Activated T-cell treated with anti-CD3 and anti-CD28 coated beads, Interleukin-2, amount 50 U/mL, for 48 hours (primary cell): ENCODE results near the gene TAGAP.

Experiments used
- DNase-seq, 2 experiments: peaks; one replicate each; pipeline ENCODE4 v3.0.0-alpha.2; 2020

The TAGAP gene

GRCh38 chr6:159071843-159072769 is 27.3 kb upstream of the TAGAP start:
- DNase-seq = no peak

DNA sequence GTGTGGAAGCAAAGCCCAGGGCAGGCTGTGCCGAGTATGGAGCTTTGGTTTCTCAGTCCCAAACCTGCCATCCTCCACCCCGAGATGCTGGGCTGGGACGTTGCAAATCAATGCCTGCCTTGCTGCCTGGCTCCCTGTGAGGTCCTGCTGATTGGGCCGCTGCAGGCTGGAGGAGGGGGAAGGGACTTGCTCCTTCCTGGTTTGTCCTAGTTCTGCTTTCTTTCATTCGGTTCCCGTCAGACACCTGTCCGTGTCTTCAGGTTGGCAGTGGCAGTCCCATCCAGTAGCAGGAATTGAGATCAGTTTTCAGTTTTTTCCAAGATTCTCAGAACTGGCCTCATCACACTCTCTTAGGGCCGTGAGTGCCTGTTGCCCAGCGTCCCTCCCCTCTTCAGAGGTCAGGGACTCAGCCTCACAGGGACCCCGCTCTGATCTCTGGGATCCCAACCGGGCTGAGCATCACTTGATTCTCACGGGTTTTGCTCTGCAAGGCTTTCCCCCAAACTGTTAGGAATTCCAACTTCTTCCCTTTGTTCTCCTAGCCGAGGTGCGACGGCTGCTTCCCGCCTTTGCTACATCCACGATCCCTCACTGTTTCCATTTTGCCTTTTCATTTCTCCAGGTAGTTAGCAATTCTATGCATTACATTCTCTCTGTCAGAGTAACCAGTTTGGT is 24.2 kb upstream of the TAGAP start:
- DNase-seq = no peak

- peak in 1 of 2 experiments; percentile 57 for DNase-seq
Measured at GRCh38 chr6:159067334-159067733, 22.5 kb upstream of the TAGAP start.

- DNase-seq = no peak
Measured at GRCh38 chr6:159066483-159066882, 21.7 kb upstream of the TAGAP start.

DNA sequence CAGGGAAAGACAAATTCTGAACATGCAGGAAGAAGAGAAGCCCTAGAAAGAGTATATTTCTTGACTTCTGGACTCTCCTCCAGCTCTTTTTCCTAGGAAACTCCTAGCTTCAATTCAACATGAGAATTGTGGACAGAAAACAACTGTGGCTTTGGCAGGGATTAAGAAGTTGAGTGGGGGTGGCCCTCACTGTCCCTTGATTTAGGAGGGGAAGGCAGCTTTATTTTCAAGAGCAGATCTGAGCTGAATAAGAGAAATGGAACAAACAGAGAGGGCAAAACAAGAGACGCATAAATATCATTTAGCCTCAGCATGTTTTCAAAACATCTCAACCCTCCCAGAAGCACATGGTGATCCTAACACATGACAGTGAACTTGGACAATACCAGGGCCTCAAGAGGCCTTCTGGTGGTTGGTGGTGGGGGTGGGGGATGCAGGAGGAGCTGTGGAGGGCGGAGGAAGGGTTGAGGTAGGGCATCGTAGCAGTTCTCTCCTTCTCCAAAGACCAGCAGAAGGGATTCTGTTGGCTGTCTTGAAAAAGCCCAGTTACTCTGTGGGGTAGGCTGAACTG is 21.1 kb upstream of the TAGAP start:
- no peak for DNase-seq

DNA sequence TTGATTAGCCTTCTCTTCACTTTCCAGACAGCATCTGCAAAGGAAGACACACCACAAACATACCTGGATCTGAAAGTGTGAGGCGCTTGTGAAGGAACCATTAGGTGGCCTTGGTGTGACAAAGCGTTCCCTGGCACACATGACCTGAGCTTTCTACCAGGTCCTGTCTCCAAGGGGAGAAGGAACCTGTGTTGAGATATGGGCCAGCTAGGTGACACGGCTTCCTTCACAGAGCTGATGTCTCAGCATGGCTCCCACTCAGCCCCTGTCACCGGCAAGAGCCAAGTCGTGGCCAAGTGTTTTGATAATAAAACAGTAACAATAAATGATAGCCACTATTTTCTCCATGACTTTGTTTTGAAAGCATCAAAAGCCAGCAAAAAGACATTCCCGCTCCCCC is 20.3 kb upstream of the TAGAP start:
- no peak for DNase-seq

DNA sequence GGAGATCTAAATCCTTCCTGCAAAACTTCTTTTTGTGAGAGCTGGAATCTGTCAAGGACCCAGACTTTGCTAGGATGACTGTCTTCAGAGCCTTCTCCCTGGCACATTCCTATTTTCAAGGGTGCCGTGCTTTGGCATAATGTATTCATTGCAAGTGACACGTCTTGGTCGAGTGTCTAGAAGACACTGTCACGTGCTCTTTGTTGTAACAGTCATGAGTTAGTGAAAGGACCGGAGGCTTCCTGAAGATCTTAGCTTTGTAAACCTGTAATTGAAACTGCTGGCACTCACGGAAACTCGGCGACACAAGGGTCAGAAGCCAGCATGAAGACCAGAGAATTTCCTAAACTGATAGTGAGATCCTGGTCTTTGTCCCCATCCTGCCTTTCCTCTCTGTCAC is 19.7 kb upstream of the TAGAP start:
- no peak for DNase-seq

GRCh38 chr6:159063549-159063948 is 18.8 kb upstream of the TAGAP start:
- no peak for DNase-seq

DNA sequence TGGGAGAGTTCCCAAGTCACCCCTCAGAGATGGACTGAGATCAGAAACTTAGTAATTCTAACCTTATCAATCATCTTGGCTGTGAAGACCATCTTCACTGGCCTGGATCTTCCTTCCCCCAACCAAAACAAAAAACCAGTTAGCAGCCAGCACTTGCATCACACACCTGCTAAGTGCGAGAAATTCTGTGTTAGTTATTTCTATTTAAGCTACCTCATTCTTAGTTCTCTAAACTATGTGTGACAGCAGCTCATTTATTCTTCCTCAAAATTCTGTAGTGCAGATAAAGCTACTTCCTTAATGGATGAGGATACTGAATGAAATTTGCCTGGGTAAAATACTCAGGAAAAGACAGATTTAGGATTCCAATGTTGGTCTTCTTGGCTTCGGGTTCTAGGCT is 18.2 kb upstream of the TAGAP start:
- DNase-seq = no peak

DNA sequence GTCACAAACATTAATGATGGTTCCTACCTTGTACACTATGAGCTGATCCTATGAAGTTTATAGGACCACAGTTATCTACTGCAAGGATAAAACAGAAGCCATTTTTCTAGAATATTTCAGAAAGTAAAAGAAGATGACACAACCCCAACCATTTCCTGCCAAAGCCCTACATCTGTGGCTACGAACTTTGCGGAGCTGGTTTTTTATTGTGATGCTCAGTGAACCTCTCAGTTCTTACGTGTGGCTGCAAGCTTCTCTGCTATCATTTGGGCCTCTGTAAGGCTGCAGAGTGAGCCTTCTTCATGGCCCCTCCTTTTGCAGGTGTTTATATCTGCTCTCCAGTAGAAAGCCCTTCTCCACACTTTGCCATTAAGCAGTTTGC is 17.8 kb upstream of the TAGAP start:
- DNase-seq = peak in 1 of 2 experiments; percentile 61

DNA sequence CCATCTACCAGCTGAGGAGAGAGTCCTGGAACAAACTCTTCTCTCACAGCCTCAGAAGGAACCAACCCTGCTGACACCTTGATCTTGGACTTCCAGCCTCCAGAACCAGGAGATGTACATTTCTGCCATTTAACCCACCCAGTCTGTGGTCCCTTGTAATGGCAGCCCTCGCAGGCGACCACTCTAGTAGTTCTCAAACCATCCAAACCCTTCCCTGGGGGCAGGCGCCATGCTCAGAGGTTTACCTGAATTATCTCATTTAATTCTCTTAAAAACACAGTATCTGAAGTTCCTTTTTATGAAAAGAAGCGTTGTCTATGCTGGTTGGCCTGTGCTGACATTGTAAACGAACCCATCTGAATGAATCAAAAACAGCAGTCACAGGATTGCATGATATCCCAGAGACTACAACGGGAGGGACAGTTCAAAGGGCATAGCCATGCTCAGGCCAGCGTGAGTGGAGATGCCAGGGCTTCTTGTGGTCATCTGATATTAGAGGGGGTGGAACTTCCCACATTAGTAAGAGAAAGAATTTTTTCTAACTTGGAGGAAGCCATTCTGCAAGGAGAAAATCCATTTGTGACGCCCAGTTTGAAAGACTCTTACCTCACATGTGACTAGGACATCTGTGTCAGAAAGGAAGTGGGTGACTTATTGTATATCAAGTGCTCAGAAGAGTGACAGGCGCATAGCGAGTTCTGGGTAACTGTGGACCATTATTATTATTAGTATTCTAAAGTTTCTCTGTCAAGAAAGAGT is 17.2 kb upstream of the TAGAP start:
- DNase-seq = no peak

DNA sequence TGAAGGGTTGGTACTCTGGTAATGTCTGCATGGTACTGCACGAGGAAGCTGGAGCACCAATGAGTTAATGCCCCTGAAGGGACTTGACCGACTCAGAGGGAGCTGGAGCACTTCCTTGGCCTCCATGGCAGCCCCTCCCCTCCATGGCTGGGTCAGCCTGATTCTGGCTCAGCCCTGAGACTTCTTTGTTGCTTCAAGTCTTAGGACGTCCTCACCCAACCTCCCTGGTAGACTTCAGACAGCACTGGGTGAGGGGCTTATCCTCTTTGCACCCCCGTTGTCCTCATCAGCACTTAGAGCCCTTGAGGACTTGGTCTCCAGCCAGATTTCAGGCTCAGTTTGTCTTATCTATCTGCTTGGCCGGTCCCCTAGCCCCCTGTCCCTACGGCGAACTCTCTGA is 16.4 kb upstream of the TAGAP start:
- no peak for DNase-seq

- DNase-seq = no peak
Measured at GRCh38 chr6:159059885-159060506, 15.2 kb upstream of the TAGAP start.

- no peak for DNase-seq
Measured at GRCh38 chr6:159059141-159059540, 14.3 kb upstream of the TAGAP start.

GRCh38 chr6:159056899-159057298 is 12.1 kb upstream of the TAGAP start:
- no peak for DNase-seq

- DNase-seq = no peak
Measured at GRCh38 chr6:159056432-159056831, 11.6 kb upstream of the TAGAP start.

DNA sequence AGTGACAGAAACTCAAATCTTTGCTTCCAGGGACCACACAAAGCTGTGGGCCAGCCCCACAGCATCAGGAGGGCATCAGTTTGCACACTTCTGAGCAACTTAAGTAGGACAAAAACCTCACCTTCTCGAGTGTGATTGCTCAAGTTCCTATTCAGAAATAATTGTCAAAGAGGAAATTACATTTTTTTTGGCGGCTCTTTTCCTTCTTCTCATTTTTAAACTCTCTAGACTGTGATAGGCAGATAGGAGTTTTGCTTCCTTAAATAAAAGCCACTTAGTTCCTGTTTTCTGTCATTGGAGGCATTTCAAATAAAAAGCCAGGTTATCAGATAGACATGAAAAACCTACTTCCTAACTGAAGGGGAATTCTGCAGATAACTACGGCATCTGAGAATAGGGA is 11.2 kb upstream of the TAGAP start:
- no peak for DNase-seq

GRCh38 chr6:159053781-159054398 is 9.1 kb upstream of the TAGAP start:
- no peak for DNase-seq

DNA sequence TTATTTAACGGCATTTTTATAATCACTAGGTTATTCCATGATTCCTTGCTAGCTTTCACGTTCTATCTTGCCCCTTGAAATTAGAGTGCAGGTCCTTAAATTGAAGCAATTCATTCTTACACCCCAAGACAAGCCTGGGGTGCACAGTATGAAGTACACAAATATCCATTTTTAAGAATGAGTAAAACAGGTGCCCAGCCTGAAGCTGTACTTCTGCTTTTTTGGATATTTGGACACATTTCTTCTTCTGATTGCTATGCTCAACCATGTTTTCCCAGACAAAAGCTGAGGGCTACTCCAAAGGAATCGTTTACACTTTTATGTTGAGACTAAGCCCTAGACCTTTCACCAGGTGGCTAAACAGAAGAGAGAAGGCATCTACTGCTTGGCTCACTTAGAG is 7.9 kb upstream of the TAGAP start:
- no peak for DNase-seq

DNA sequence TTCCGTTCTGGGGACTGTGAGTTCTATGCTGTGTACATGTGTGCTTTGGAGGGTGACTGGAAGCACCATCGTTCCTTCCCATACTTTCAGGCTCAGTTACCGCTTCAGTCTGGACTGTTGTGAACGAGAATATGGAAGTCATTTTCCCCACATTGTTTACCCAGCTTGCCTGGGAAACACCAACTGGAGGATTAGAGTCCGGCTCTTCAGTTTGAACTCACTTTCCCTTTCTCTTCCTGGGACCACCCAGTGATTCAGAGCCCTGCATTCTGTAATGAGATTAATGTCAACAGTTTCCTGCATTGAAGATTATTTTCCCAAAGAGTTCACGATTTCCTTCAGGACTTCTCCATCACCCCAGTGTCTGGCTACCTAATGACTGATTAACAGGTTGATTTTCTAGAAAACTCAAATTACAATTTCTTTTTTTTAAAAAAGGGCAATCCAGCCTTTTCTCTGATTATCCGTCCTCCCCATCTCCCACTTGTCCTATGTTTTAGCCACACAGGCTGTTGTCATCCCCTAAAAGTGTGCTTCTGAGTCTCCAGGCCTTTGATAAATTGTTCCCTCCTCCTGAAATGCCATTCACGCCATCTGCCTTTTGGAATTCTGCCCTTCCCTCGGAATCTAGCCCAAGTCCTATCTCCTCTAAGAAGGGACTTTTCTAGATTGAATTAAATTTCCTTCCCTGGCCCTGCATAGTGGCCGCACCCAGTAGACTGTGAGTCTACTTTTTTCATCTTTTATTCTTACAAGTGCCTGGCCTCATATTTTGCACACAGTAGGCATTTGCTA is 3.3 kb upstream of the TAGAP start:
- no peak for DNase-seq

GRCh38 chr6:159045801-159046200 is 1.0 kb upstream of the TAGAP start:
- no peak for DNase-seq
